Measurements from ENCODE around the gene RPL38. TPM values are rescaled to one million over a fixed set of nuclear protein-coding genes. Genes with fewer than 3 reads are reported as not detected.

Gene RPL38
- total and polyA plus RNA-seq, 12 donors = 661 to 2,186 (median 739) TPM

- Histone ChIP-seq H3K9me3 (no peaks in the 10 kb centered on the region), H3K27ac (no peak overlapping the region), H3K4me1 (peaks cover 0 to 18% (median 3%) of the 10 kb centered on the region in 9 donors), H3K27me3 (no peaks in the 10 kb centered on the region), H3K36me3 (peaks cover 0 to 47% (median 4%) of the 10 kb centered on the region in 9 donors), H3K4me3 (no peak overlapping the region)
- TF ChIP-seq CTCF (IDR thresholded peaks at IDR 0.05) = no peak
- intact Hi-C loops (cut with DNase I) = no loop called here
- ATAC-seq (no peak), DNase-seq (no peak)
- WGBS, 2 donors = 91 to 95% methylated on average over 13 of the region's 13 CpGs
These were observed 18.9 kb downstream of the RPL38 start for GRCh38 chr17:74222399-74222798.

- TF ChIP-seq CTCF (IDR thresholded peaks at IDR 0.05) = no peak
- Histone ChIP-seq H3K4me1 (peaks cover 0 to 14% (median 0%) of the 10 kb centered on the region in 9 donors), H3K27me3 (no peaks in the 10 kb centered on the region), H3K4me3 (no peak overlapping the region), H3K27ac (no peak overlapping the region), H3K36me3 (peaks cover 0 to 50% (median 4%) of the 10 kb centered on the region in 9 donors), H3K9me3 (no peaks in the 10 kb centered on the region)
- intact Hi-C loops (cut with DNase I) = no loop called here
- ATAC-seq (no peak), DNase-seq (no peak)
- WGBS, 2 donors = 97% methylated on average over 14 of the region's 14 CpGs
These were observed 20.4 kb downstream of the RPL38 start for GRCh38 chr17:74223901-74224300.

GRCh38 chr17:74224959-74225725 is 21.7 kb downstream of the RPL38 start:
- no peaks in the 10 kb centered on the region for H3K9me3 ChIP-seq
- no peaks in the 10 kb centered on the region for H3K27me3 ChIP-seq
- WGBS, 2 donors = 91 to 96% methylated on average over 20 of the region's 20 CpGs
- peaks cover 0 to 61% (median 4%) of the 10 kb centered on the region in 9 donors for H3K36me3 ChIP-seq
- DNase-seq (no peak), ATAC-seq (no peak)
- no peak overlapping the region for H3K4me3 ChIP-seq
- peaks cover 0 to 10% (median 0%) of the 10 kb centered on the region in 9 donors for H3K4me1 ChIP-seq
- intact Hi-C loops (cut with DNase I) = no loop called here
- H3K27ac ChIP-seq = no peak overlapping the region
- TF ChIP-seq CTCF (IDR thresholded peaks at IDR 0.05) = no peak

GRCh38 chr17:74226252-74226651 is 22.8 kb downstream of the RPL38 start:
- no peak for DNase-seq

More at GRCh38 chr17:74226252-74226651, 22.8 kb downstream of the RPL38 start:
- no peak overlapping the region for H3K4me3 ChIP-seq
- intact Hi-C loops (cut with DNase I) = no loop called here
- TF ChIP-seq CTCF (IDR thresholded peaks at IDR 0.05) = no peak
- 71 to 82% methylated on average over 6 of the region's 6 CpGs for WGBS, 2 donors
- ATAC-seq = peak in 1 of 8 donors; percentile 21
- H3K9me3 ChIP-seq = no peaks in the 10 kb centered on the region
- H3K27me3 ChIP-seq = no peaks in the 10 kb centered on the region
- no peak overlapping the region for H3K27ac ChIP-seq
- peaks cover 0 to 72% (median 4%) of the 10 kb centered on the region in 9 donors for H3K36me3 ChIP-seq
- H3K4me1 ChIP-seq = peaks cover 0 to 8% (median 0%) of the 10 kb centered on the region in 9 donors

All from heart right ventricle (tissue), 16 donors.